Esophagus mucosa (tissue), 1 donor: ENCODE data around the gene CYP24A1. TPM values are rescaled to one million over a fixed set of nuclear protein-coding genes. Genes with fewer than 3 reads are reported as not detected.
"Not testable (repeated sequence)": the region's sequence is repeated elsewhere in the genome, so short reads cannot be mapped to it uniquely, and the experiment has no call there.

Experiments
- ATAC-seq: fragments of 200-7000 bp; cut with Tn5 transposase; one replicate; pipeline ENCODE4 v1.9.1; 2020
- total RNA-seq: library from RNA; stranded (reverse); gene quantifications from one replicate; pipeline ENCODE4 v1.2.4, GENCODE V29; 2023
- donor health status: DM: yes; HTN: yes; CAD: no.

Gene CYP24A1
- total RNA-seq, 1 donor from 2014 or later, result 1.3 TPM

- peak; percentile 96 for ATAC-seq
Measured at GRCh38 chr20:54132612-54133433, 41.0 kb downstream of the CYP24A1 start.

- ATAC-seq, result no peak
Measured at GRCh38 chr20:54131675-54132611, 41.8 kb downstream of the CYP24A1 start.

- not testable (repeated sequence) for ATAC-seq
Measured at GRCh38 chr20:54131125-54131524, 42.7 kb downstream of the CYP24A1 start.

- no peak for ATAC-seq
Measured at GRCh38 chr20:54129350-54129749, 44.4 kb downstream of the CYP24A1 start.

- no peak for ATAC-seq
Measured at GRCh38 chr20:54127855-54128574, 45.8 kb downstream of the CYP24A1 start.

GRCh38 chr20:54126806-54127655, 46.8 kb downstream of the CYP24A1 start:
- no peak for ATAC-seq

- ATAC-seq, result not testable (repeated sequence)
Measured at GRCh38 chr20:54126328-54126727, 47.5 kb downstream of the CYP24A1 start.

- peak; percentile 99 for ATAC-seq
Measured at GRCh38 chr20:54123587-54124180, 50.1 kb downstream of the CYP24A1 start.

- ATAC-seq, result no peak
Measured at GRCh38 chr20:54122681-54123586, 50.9 kb downstream of the CYP24A1 start.

GRCh38 chr20:54122189-54122588, 51.6 kb downstream of the CYP24A1 start:
- no peak for ATAC-seq

- no peak for ATAC-seq
Measured at GRCh38 chr20:54119744-54120143, 54.0 kb downstream of the CYP24A1 start.

GRCh38 chr20:54118220-54119001, 55.4 kb downstream of the CYP24A1 start:
- ATAC-seq, result no peak

- no peak for ATAC-seq
Measured at GRCh38 chr20:54116550-54117235, 57.1 kb downstream of the CYP24A1 start.

- ATAC-seq, result no peak
Measured at GRCh38 chr20:54115172-54115854, 58.5 kb downstream of the CYP24A1 start.

GRCh38 chr20:54114109-54114508, 59.7 kb downstream of the CYP24A1 start:
- no peak for ATAC-seq

- no peak for ATAC-seq
Measured at GRCh38 chr20:54113566-54113965, 60.2 kb downstream of the CYP24A1 start.

GRCh38 chr20:54112221-54112884, 61.4 kb downstream of the CYP24A1 start:
- ATAC-seq, result peak; percentile 68

- no peak for ATAC-seq
Measured at GRCh38 chr20:54111460-54111859, 62.3 kb downstream of the CYP24A1 start.
